A549 (cell line): Measurements from ENCODE around the gene ERGIC2. TPM values are rescaled to one million over a fixed set of nuclear protein-coding genes. Genes with fewer than 3 reads are reported as not detected.

Experiments used
- ATAC-seq, 2 experiments: fragments of 200-7000 bp in 1 of 2; fragments of >200 bp in 1 of 2; cut with Nextera tagmentation in 1 of 2; cut with Tn5 transposase in 1 of 2; 3 replicates each; pipeline versions ENCODE4 v1.8.0 to v1.9.1; 2018 to 2020; ENCODE audit warnings: mild to moderate bottlenecking in 1 of 2, moderate library complexity in 1 of 2
- CTCF ChIA-PET: fragments of 300-600 bp; sonication (Branson Sonifier 250); formaldehyde crosslinking; extraction: SDS; loops from one replicate; lab custom pipeline; 2021; ENCODE audit warnings: antibody characterized with exemption, inconsistent platforms; lab: Yijun Ruan, JAX
- POLR2A ChIA-PET: fragments of 350-600 bp; formaldehyde crosslinking; extraction: SDS; loops from one replicate; lab custom pipeline; 2021; ENCODE audit warnings: antibody characterized with exemption, inconsistent platforms; lab: Yijun Ruan, JAX
- DNase-seq, 2 experiments: peaks; one replicate each; pipeline versions ENCODE4 v3.0.0 to v3.0.0-alpha.2; 2011 to 2016; ENCODE audit warnings: low read depth in 1 of 2, low spot score in 1 of 2
- FAIRE-seq: peaks from 2 replicates; lab custom pipeline; 2011; peaks lifted over from hg19 to GRCh38; lab: Jason Lieb, UNC
- H3K27ac ChIP-seq, 2 experiments: fragments of >200 bp; sonication (Bioruptor Twin); formaldehyde crosslinking; 3 replicates each; pipeline ENCODE4 v1.5.1; 2016 to 2017
- H3K4me1 ChIP-seq: fragments of >200 bp; sonication (Bioruptor Twin); formaldehyde crosslinking; 3 replicates; pipeline ENCODE4 v1.6.1; 2016
- H3K4me2 ChIP-seq: fragments of >200 bp; sonication (Bioruptor Twin); formaldehyde crosslinking; 3 replicates; pipeline ENCODE4 v1.6.1; 2016
- H3K4me3 ChIP-seq: fragments of >200 bp; sonication (Bioruptor Twin); formaldehyde crosslinking; 3 replicates; pipeline ENCODE4 v1.5.1; 2016
- H3K9me3 ChIP-seq: fragments of >200 bp; sonication (Bioruptor Twin); formaldehyde crosslinking; 3 replicates; pipeline ENCODE4 v1.6.1; 2016
- CEBPB ChIP-seq, 2 experiments: fragments of >200 bp in 1 of 2; sonication (Bioruptor Twin) in 1 of 2; formaldehyde crosslinking in 1 of 2; IDR thresholded peaks; 2 replicates each; pipeline ENCODE4 v1.6.1; 2012 to 2016
- E2F6 ChIP-seq: IDR thresholded peaks from 2 replicates; pipeline ENCODE4 v1.6.1; 2012; ENCODE audit warnings: low read depth, borderline replicate concordance
- ELK1 ChIP-seq: fragments of 150-350 bp; IDR thresholded peaks from 2 replicates; pipeline ENCODE4 v1.6.1; 2014; ENCODE audit warnings: low read depth, mild to moderate bottlenecking, low read length
- EP300 ChIP-seq, 2 experiments: fragments of >200 bp; sonication (Bioruptor Twin); formaldehyde crosslinking; IDR thresholded peaks; 2 replicates in 1 of 2; 3 replicates in 1 of 2; pipeline ENCODE4 v1.6.1; 2016 to 2017
- FOSL2 ChIP-seq, 2 experiments: fragments of 450-650 bp in 1 of 2; fragments of >200 bp in 1 of 2; sonication (Bioruptor Twin) in 1 of 2; formaldehyde crosslinking; IDR thresholded peaks; 2 replicates each; pipeline versions ENCODE4 v1.5.0 to v1.6.1; 2016 to 2020; ENCODE audit warnings: mild to moderate bottlenecking in 1 of 2, moderate library complexity in 1 of 2
- FOXS1 ChIP-seq: fragments of 250-450 bp; sonication (Bioruptor Pico); IDR thresholded peaks from 2 replicates; pipeline ENCODE4 v1.5.0; 2020; ENCODE audit warnings: mild to moderate bottlenecking, moderate library complexity
- GATA3 ChIP-seq: IDR thresholded peaks from 2 replicates; pipeline ENCODE4 v1.6.1; 2012; ENCODE audit warnings: borderline replicate concordance
- KDM5A ChIP-seq: fragments of 200-600 bp; sonication (generic); IDR thresholded peaks from 2 replicates; pipeline ENCODE4 v1.6.1; 2016; ENCODE audit warnings: antibody characterized with exemption, mild to moderate bottlenecking
- MAFK ChIP-seq: fragments of 450-650 bp; IDR thresholded peaks from 2 replicates; pipeline ENCODE4 v1.6.1; 2014; ENCODE audit not compliant: partially characterized antibody
- MAZ ChIP-seq: fragments of 150-350 bp; IDR thresholded peaks from 2 replicates; pipeline ENCODE4 v1.6.1; 2014; ENCODE audit warnings: antibody characterized with exemption, low read depth, low read length, borderline replicate concordance
- NR3C1 ChIP-seq: fragments of >200 bp; sonication (Bioruptor Twin); formaldehyde crosslinking; IDR thresholded peaks from 3 replicates; pipeline ENCODE4 v1.6.1; 2017
- RAD21 ChIP-seq, 2 experiments: fragments of >200 bp in 1 of 2; sonication (Bioruptor Twin) in 1 of 2; formaldehyde crosslinking in 1 of 2; IDR thresholded peaks in 1 of 2; conservative IDR thresholded peaks in 1 of 2; 2 replicates in 1 of 2; 3 replicates in 1 of 2; pipeline ENCODE4 v1.6.1; 2012 to 2018; ENCODE audit warnings: inconsistent platforms in 1 of 2
- RARB ChIP-seq: fragments of 250-450 bp; sonication (Bioruptor Pico); IDR thresholded peaks from 2 replicates; pipeline ENCODE4 v1.8.0; 2021; ENCODE audit warnings: mild to moderate bottlenecking, moderate library complexity
- RCOR1 ChIP-seq: fragments of 150-350 bp; IDR thresholded peaks from 2 replicates; pipeline ENCODE4 v1.6.1; 2014; ENCODE audit warnings: antibody characterized with exemption, low read length, low read depth
- REST ChIP-seq: fragments of 200-600 bp; sonication (generic); IDR thresholded peaks from 2 replicates; pipeline ENCODE4 v1.6.1; 2016; ENCODE audit warnings: antibody characterized with exemption, mild to moderate bottlenecking, moderate library complexity
- SMC3 ChIP-seq: fragments of >200 bp; sonication (Bioruptor Twin); formaldehyde crosslinking; IDR thresholded peaks from 3 replicates; pipeline ENCODE4 v1.6.1; 2018; ENCODE audit warnings: inconsistent platforms
- ZSCAN20 ChIP-seq: fragments of 250-450 bp; sonication (Bioruptor Pico); IDR thresholded peaks from 2 replicates; pipeline ENCODE4 v1.8.0; 2022; ENCODE audit warnings: mild to moderate bottlenecking, moderate library complexity
- WGBS: methylation state at CpG from one replicate; pipeline ENCODE4 v1.1.6; 2017; ENCODE audit errors: missing lambda C conversion rate; 5-methylcytosine and 5-hydroxymethylcytosine counted together
- polyA plus RNA-seq, 4 experiments: library from polyadenylated mRNA; depleted of rRNA in 3 of 4; stranded (reverse); fragments of >200 nt; fragmentation: RNase III in 1 of 4; extraction: RNeasy Plus Mini Kit Qiagen cat#74134 plus additional on column Dnase treatment in 1 of 4; gene quantifications; 2 replicates in 3 of 4; 3 replicates in 1 of 4; pipeline ENCODE4 v1.2.3, GENCODE V29; 2011 to 2017
- TF ChIP-seq, protein P1 (sequence below): fragments of >200 bp; sonication (Bioruptor Twin); formaldehyde crosslinking; IDR thresholded peaks from 3 replicates; pipeline ENCODE4 v1.5.1; 2016
- TF ChIP-seq, protein P2 (sequence below): fragments of >200 bp; sonication (Bioruptor Twin); formaldehyde crosslinking; IDR thresholded peaks from 3 replicates; pipeline ENCODE4 v1.6.1; 2016
- TF ChIP-seq, protein P3 (sequence below): fragments of 450-650 bp; IDR thresholded peaks from 2 replicates; pipeline ENCODE4 v1.6.1; 2014; ENCODE audit warnings: antibody characterized with exemption
- TF ChIP-seq, protein P4 (sequence below): IDR thresholded peaks from 2 replicates; pipeline ENCODE4 v1.6.1; 2012

ERGIC2 gene
- polyA plus RNA-seq, 2 of the 4 experiments (the other 2 are of a cell fraction), result 69.3 to 94.1 TPM

DNA sequence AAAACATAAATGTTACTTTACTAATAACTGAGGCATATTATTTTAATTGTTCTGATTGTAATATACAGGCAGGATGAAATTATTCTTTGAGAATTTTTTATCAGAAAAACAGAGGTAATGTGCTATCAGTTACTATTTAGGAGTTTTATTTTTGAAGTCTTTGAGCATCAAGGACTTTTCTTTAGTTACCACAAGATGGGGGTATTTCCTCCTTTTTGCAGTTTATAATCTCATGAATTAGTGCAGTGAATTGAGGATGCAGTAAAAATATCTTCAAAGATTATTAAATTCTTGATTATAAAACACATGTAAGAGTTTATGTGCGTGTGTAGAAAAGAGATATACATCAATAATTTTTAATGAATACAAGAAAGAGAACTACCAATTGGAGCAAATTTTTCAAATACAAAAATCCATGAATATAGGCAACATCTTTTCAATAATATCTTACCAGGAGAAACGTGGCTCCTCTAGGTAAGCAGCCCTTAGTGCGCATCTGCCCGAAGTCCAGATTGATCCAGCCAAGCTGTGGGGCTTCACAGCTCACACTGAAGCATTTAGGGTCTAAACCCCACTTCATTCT, 71.6 kb downstream of the ERGIC2 start:
- Histone ChIP-seq H3K27ac (no peak overlapping the region), H3K4me3 (no peak overlapping the region), H3K4me1 (no peaks in the 10 kb centered on the region), H3K9me3 (no peaks in the 10 kb centered on the region), H3K4me2 (no peak overlapping the region)
- CTCF ChIA-PET, result interaction anchor here (0.5 to 2.2 kb wide), 5 partner anchors 8 to 1458 kb away, joined by 3 to 9 read pairs (median 8); no protein-coding TSS in a partner anchor
- POLR2A ChIA-PET, result no interaction called here
- FAIRE-seq (no peak), ATAC-seq (peak in 1 of 2 experiments; percentile 46; a peak in 1 of 6 replicates), DNase-seq (peak in 1 of 2 experiments; percentile 34)
- TF ChIP-seq RAD21 (conservative IDR thresholded peaks at IDR 0.05 in 1 of 2, IDR thresholded peaks at IDR 0.05 in 1 of 2) (peak; percentile 55 to 61), SMC3 (peak; percentile 47; the same call in 2 of the 3 replicates), FOXS1 (no peak), NR3C1 (no peak)
- TF ChIP-seq, protein P1, sequence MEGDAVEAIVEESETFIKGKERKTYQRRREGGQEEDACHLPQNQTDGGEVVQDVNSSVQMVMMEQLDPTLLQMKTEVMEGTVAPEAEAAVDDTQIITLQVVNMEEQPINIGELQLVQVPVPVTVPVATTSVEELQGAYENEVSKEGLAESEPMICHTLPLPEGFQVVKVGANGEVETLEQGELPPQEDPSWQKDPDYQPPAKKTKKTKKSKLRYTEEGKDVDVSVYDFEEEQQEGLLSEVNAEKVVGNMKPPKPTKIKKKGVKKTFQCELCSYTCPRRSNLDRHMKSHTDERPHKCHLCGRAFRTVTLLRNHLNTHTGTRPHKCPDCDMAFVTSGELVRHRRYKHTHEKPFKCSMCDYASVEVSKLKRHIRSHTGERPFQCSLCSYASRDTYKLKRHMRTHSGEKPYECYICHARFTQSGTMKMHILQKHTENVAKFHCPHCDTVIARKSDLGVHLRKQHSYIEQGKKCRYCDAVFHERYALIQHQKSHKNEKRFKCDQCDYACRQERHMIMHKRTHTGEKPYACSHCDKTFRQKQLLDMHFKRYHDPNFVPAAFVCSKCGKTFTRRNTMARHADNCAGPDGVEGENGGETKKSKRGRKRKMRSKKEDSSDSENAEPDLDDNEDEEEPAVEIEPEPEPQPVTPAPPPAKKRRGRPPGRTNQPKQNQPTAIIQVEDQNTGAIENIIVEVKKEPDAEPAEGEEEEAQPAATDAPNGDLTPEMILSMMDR, result peak; percentile 56
- 1% methylated on average over 4 of the region's 4 CpGs for whole genome bisulfite sequencing

DNA sequence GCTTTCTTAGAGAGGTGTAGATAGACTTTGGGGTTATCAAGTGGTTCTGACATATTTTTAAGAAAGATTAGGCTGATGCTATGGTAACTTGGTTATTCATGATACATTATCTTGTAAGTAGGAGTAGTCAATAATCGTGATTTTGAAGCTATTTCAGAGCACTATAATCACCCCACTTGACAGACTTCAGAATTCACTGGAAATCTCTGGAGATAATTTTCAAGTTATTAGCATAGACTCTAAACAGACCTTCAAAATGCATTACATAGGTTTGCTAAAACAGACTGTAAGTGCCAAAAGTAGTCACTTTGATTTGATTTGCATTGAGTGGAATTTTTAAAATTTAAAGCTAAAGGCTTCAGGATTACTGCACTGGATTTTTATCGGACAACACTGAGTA, 74.3 kb downstream of the ERGIC2 start:
- FAIRE-seq (no peak), DNase-seq (no peak)
- no peak overlapping the region for H3K4me3 ChIP-seq
- TF ChIP-seq KDM5A (no peak), CEBPB (IDR thresholded peaks at IDR 0.05) (no peak), FOSL2 (IDR thresholded peaks at IDR 0.05) (no peak), FOSL2 (CRISPR knock-in tag; IDR thresholded peaks at IDR 0.05) (no peak), FOXS1 (no peak), RARB (CRISPR knock-in tag) (no peak), ZSCAN20 (CRISPR knock-in tag) (no peak), ELK1 (no peak), RCOR1 (no peak), SMC3 (no peak)
- TF ChIP-seq, protein P2, sequence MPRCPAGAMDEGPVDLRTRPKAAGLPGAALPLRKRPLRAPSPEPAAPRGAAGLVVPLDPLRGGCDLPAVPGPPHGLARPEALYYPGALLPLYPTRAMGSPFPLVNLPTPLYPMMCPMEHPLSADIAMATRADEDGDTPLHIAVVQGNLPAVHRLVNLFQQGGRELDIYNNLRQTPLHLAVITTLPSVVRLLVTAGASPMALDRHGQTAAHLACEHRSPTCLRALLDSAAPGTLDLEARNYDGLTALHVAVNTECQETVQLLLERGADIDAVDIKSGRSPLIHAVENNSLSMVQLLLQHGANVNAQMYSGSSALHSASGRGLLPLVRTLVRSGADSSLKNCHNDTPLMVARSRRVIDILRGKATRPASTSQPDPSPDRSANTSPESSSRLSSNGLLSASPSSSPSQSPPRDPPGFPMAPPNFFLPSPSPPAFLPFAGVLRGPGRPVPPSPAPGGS, result no peak
- TF ChIP-seq, all 56 proteins: peak for 0
- CTCF ChIA-PET, result interaction anchor here (0.8 to 1.5 kb wide), 2 partner anchors 1506 to 1540 kb away, joined by 3 read pairs; no protein-coding TSS in a partner anchor
- Histone ChIP-seq H3K27ac (no peak overlapping the region), H3K4me2 (no peak overlapping the region), H3K9me3 (no peaks in the 10 kb centered on the region), H3K4me1 (no peaks in the 10 kb centered on the region)
- POLR2A ChIA-PET, result no interaction called here
- ATAC-seq, result no peak
- WGBS, result 41% methylated on average over 2 of the region's 2 CpGs

GRCh38 chr12:29306266-29306665, 74.7 kb downstream of the ERGIC2 start:
- no peak for FAIRE-seq
- CTCF ChIA-PET, result interaction anchor here (0.8 to 1.5 kb wide), 3 partner anchors 12 to 1540 kb away, joined by 3 read pairs; no protein-coding TSS in a partner anchor
- POLR2A ChIA-PET, result no interaction called here

More at GRCh38 chr12:29306266-29306665, 74.7 kb downstream of the ERGIC2 start:
- ATAC-seq, result no peak
- no peaks in the 10 kb centered on the region for H3K9me3 ChIP-seq
- H3K4me2 ChIP-seq, result no peak overlapping the region
- H3K4me3 ChIP-seq, result no peak overlapping the region
- 21% methylated on average over 2 of the region's 2 CpGs for WGBS
- TF ChIP-seq EP300 (IDR thresholded peaks at IDR 0.05) (no peak), REST (no peak), MAFK (peak; percentile 81), GATA3 (no peak), E2F6 (no peak), MAZ (no peak)
- TF ChIP-seq, protein P3, sequence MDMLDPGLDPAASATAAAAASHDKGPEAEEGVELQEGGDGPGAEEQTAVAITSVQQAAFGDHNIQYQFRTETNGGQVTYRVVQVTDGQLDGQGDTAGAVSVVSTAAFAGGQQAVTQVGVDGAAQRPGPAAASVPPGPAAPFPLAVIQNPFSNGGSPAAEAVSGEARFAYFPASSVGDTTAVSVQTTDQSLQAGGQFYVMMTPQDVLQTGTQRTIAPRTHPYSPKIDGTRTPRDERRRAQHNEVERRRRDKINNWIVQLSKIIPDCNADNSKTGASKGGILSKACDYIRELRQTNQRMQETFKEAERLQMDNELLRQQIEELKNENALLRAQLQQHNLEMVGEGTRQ, result no peak
- TF ChIP-seq, protein P4, sequence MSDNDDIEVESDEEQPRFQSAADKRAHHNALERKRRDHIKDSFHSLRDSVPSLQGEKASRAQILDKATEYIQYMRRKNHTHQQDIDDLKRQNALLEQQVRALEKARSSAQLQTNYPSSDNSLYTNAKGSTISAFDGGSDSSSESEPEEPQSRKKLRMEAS, result no peak
- H3K27ac ChIP-seq, result no peak overlapping the region
- no peaks in the 10 kb centered on the region for H3K4me1 ChIP-seq
- DNase-seq, result no peak
